HCT116 (cell line): ENCODE data around the gene NEK1. TPM values are rescaled to one million over a fixed set of nuclear protein-coding genes. Genes with fewer than 3 reads are reported as not detected.

Experiments
- ATAC-seq: fragments of 200-7000 bp; cut with Tn5 transposase; 2 replicates; pipeline ENCODE4 v1.9.1; 2020; ENCODE audit warnings: mild to moderate bottlenecking, moderate library complexity
- BruUV-seq: library from RNA; stranded (reverse); fragments of 400-500 nt; replicated peaks from 2 replicates; lab custom pipeline; 2021; lab: Mats Ljungman, UMichigan
- CTCF ChIA-PET: fragments of 300-600 bp; sonication (Branson Sonifier 250); formaldehyde crosslinking; loops from one replicate; lab custom pipeline; 2021; ENCODE audit warnings: antibody characterized with exemption; lab: Charles Lee
- POLR2A ChIA-PET: fragments of 300-600, 350-600 bp; sonication (Branson Sonifier 250); formaldehyde crosslinking; loops from one replicate; lab custom pipeline; 2021; ENCODE audit warnings: antibody characterized with exemption; lab: Charles Lee
- RAD21 ChIA-PET, 2 experiments: fragments of 300-600 bp; sonication (Branson Sonifier 250); formaldehyde crosslinking; loops; one replicate each; lab custom pipeline; 2023; ENCODE audit warnings: low total read pairs in 2 of 2; ENCODE audit not compliant: uncharacterized antibody in 2 of 2, unreplicated experiment in 2 of 2, low non-redundant PET in 1 of 2; lab: Charles Lee
- DNase-seq: peaks from one replicate; pipeline ENCODE4 v3.0.0-alpha.2; 2010; ENCODE audit warnings: low read depth, low spot score
- H2AFZ ChIP-seq: fragments of 200-600 bp; shearing (Covaris generic), sonication (generic); 2 replicates; pipeline ENCODE4 v1.6.1; 2017; ENCODE audit warnings: low read depth, mixed run types, mixed read lengths, antibody characterized with exemption, low read length; ENCODE audit not compliant: poor library complexity, severe bottlenecking
- H3K27ac ChIP-seq: 2 replicates; pipeline ENCODE4 v1.5.1; 2012; ENCODE audit warnings: low read depth, low read length
- H3K27me3 ChIP-seq: fragments of 200-600 bp; sonication (generic); 2 replicates; pipeline ENCODE4 v1.6.1; 2016; ENCODE audit warnings: mixed run types, low read length, mixed read lengths; ENCODE audit not compliant: insufficient read depth
- H3K36me3 ChIP-seq, 2 experiments: fragments of 200-500 bp in 1 of 2; fragments of 200-600 bp in 1 of 2; sonication (Bioruptor generic) in 1 of 2; sonication (generic) in 1 of 2; 2 replicates each; pipeline versions ENCODE4 v1.5.1 to v1.6.1; 2014 to 2016; ENCODE audit warnings: low read length in 2 of 2, inconsistent platforms in 1 of 2, mixed read lengths in 1 of 2, mixed run types in 1 of 2; ENCODE audit not compliant: insufficient read depth in 2 of 2, control insufficient read depth in 1 of 2
- H3K4me1 ChIP-seq, 2 experiments: fragments of 200-600 bp in 1 of 2; sonication (generic) in 1 of 2; 2 replicates each; pipeline versions ENCODE4 v1.5.1 to v1.6.1; 2012 to 2017; ENCODE audit warnings: low read length in 2 of 2, inconsistent platforms in 1 of 2, mild to moderate bottlenecking in 1 of 2, mixed read lengths in 1 of 2, mixed run types in 1 of 2, moderate library complexity in 1 of 2; ENCODE audit not compliant: insufficient read depth in 2 of 2, control insufficient read depth in 1 of 2
- H3K4me2 ChIP-seq: fragments of 200-600 bp; sonication (generic); 2 replicates; pipeline ENCODE4 v1.6.1; 2017; ENCODE audit warnings: mixed run types, low read length, mixed read lengths
- H3K4me3 ChIP-seq, 2 experiments: fragments of 200-600 bp in 1 of 2; sonication (generic) in 1 of 2; replicated peaks in 1 of 2; 2 replicates each; pipeline ENCODE4 v1.5.1; 2011 to 2016; ENCODE audit warnings: low read length in 2 of 2, control low read depth in 1 of 2, low read depth in 1 of 2, mild to moderate bottlenecking in 1 of 2, mixed read lengths in 1 of 2, mixed run types in 1 of 2
- H3K79me2 ChIP-seq: fragments of 200-600 bp; sonication (generic); 2 replicates; pipeline ENCODE4 v1.6.1; 2017; ENCODE audit warnings: mild to moderate bottlenecking, mixed run types, low read length, moderate library complexity, mixed read lengths; ENCODE audit not compliant: insufficient read depth
- H3K9ac ChIP-seq: fragments of 200-600 bp; sonication (generic); 2 replicates; pipeline ENCODE4 v1.6.1; 2016; ENCODE audit warnings: low read length, mixed read lengths
- H3K9me2 ChIP-seq: fragments of 200-600 bp; sonication (generic), shearing (Covaris generic); 2 replicates; pipeline ENCODE4 v1.6.1; 2017; ENCODE audit warnings: mixed run types, mild to moderate bottlenecking, moderate library complexity; ENCODE audit not compliant: insufficient read depth
- H3K9me3 ChIP-seq, 2 experiments: fragments of 200-500 bp in 1 of 2; fragments of 200-600 bp in 1 of 2; sonication (Bioruptor generic) in 1 of 2; sonication (generic) in 1 of 2; 2 replicates each; pipeline ENCODE4 v1.6.1; 2014 to 2017; ENCODE audit warnings: low read length in 2 of 2, mixed read lengths in 2 of 2, inconsistent platforms in 1 of 2, low read depth in 1 of 2, mild to moderate bottlenecking in 1 of 2, mixed run types in 1 of 2, moderate library complexity in 1 of 2; ENCODE audit not compliant: control insufficient read depth in 1 of 2, insufficient read depth in 1 of 2
- H4K20me1 ChIP-seq: fragments of 200-600 bp; sonication (generic), shearing (Covaris generic); 2 replicates; pipeline ENCODE4 v1.6.1; 2017; ENCODE audit warnings: mixed run types, mild to moderate bottlenecking, moderate library complexity; ENCODE audit not compliant: insufficient read depth
- ATF3 ChIP-seq: IDR thresholded peaks from 2 replicates; pipeline ENCODE4 v1.6.1; 2012
- CBX3 ChIP-seq: IDR thresholded peaks from 2 replicates; pipeline ENCODE4 v1.6.1; 2012; ENCODE audit warnings: low read depth
- CTCF ChIP-seq, 3 experiments: fragments of 200-600 bp in 1 of 3; sonication (generic) in 1 of 3; IDR thresholded peaks in 2 of 3; conservative IDR thresholded peaks in 1 of 3; 2 replicates each; pipeline ENCODE4 v1.5.1; 2012 to 2017; ENCODE audit warnings: low read depth in 2 of 3, low read length in 2 of 3, antibody characterized with exemption in 1 of 3, borderline replicate concordance in 1 of 3, control low read depth in 1 of 3, mild to moderate bottlenecking in 1 of 3, mixed read lengths in 1 of 3, mixed run types in 1 of 3, moderate library complexity in 1 of 3; ENCODE audit not compliant: insufficient read depth in 1 of 3
- EGR1 ChIP-seq: IDR thresholded peaks from 2 replicates; pipeline ENCODE4 v1.6.1; 2012; ENCODE audit warnings: low read depth
- ELF1 ChIP-seq: IDR thresholded peaks from 2 replicates; pipeline ENCODE4 v1.6.1; 2012; ENCODE audit warnings: low read depth, borderline replicate concordance
- EZH2 ChIP-seq: fragments of 200-600 bp; sonication (generic); IDR thresholded peaks from 2 replicates; pipeline ENCODE4 v1.6.1; 2017; ENCODE audit warnings: antibody characterized with exemption, mixed run types
- EZH2phosphoT487 ChIP-seq: fragments of 200-600 bp; IDR thresholded peaks from 2 replicates; pipeline ENCODE4 v1.6.1; 2018; ENCODE audit warnings: antibody characterized with exemption, borderline replicate concordance
- FOSL1 ChIP-seq: IDR thresholded peaks from 2 replicates; pipeline ENCODE4 v1.6.1; 2012; ENCODE audit warnings: low read depth
- JUND ChIP-seq: IDR thresholded peaks from 2 replicates; pipeline ENCODE4 v1.6.1; 2012
- POLR2AphosphoS5 ChIP-seq: IDR thresholded peaks from 2 replicates; pipeline ENCODE4 v1.6.1; 2011; ENCODE audit warnings: mild to moderate bottlenecking, low read depth, low read length, moderate library complexity
- REST ChIP-seq: IDR thresholded peaks from 2 replicates; pipeline ENCODE4 v1.6.1; 2012; ENCODE audit warnings: low read depth
- SIN3A ChIP-seq: IDR thresholded peaks from 2 replicates; pipeline ENCODE4 v1.6.1; 2012; ENCODE audit warnings: low read depth
- SP1 ChIP-seq: IDR thresholded peaks from 2 replicates; pipeline ENCODE4 v1.6.1; 2012; ENCODE audit warnings: low read depth
- SRF ChIP-seq: IDR thresholded peaks from 2 replicates; pipeline ENCODE4 v1.6.1; 2012; ENCODE audit warnings: low read depth
- TCF7L2 ChIP-seq: IDR thresholded peaks from 2 replicates; pipeline ENCODE4 v1.7.0; 2011; ENCODE audit warnings: borderline replicate concordance, inconsistent platforms; ENCODE audit not compliant: insufficient read depth, insufficient read length; ENCODE audit errors: extremely low read depth
- ZBTB33 ChIP-seq: IDR thresholded peaks from 2 replicates; pipeline ENCODE4 v1.6.1; 2011; ENCODE audit warnings: mild to moderate bottlenecking, low read length, moderate library complexity; ENCODE audit not compliant: insufficient replicate concordance; ENCODE audit errors: extremely low read depth
- intact Hi-C: fragments of 100-400 bp; cut with micrococcal nuclease; formaldehyde crosslinking; loops from 2 replicates; pipeline ENCODE4 v1.10.0; 2022
- total RNA-seq: library from RNA; stranded (reverse); gene quantifications from one replicate; pipeline ENCODE4 v1.2.1, GENCODE V29; 2021; ENCODE audit not compliant: unreplicated experiment

Gene NEK1
- total RNA-seq, 1 experiment from 2014 or later: 13.3 TPM

DNA sequence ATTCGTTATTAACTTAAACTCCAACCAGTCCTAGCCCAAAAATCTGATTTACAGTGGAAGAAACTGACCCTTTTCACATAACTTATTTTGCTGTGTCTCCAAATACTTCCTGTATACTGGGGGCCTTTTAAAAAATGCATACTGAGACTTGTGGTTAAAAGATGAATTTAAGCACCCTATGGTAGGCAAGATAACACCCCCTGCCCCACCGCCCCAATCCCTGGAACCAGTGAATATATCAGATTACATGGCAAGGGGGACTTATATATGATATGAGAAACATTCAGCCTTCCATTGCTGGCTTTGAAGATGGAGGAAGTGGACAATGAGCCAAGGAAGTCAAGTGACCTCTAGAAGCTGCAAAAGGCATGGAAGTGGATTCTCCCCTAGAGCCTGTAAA, 4.9 kb upstream of the NEK1 start:
- intact Hi-C loops: loop anchor here (10.0 kb wide), 1 partner anchor 107 kb away; no protein-coding TSS in a partner anchor
- RAD21 ChIA-PET: no interaction called here
- BruUV-seq: no TSS peak
- H4K20me1 ChIP-seq: no peaks in the 10 kb centered on the region
- H3K9ac ChIP-seq: no peak overlapping the region
- H3K79me2 ChIP-seq: peaks cover 19% of the 10 kb centered on the region
- POLR2A ChIA-PET: interaction anchor here (0.5 kb wide), 1 partner anchor 37 kb away, joined by 4 read pairs; no protein-coding TSS in a partner anchor
- H3K4me1 ChIP-seq: peaks cover 12 to 35% of the 10 kb centered on the region in 2 experiments; a peak in 3 of 4 replicates
- no peak for TF ChIP-seq JUND
- TF ChIP-seq ATF3: no peak
- no peak for TF ChIP-seq CTCF (IDR thresholded peaks at IDR 0.05 in 2 of 3, conservative IDR thresholded peaks at IDR 0.05 in 1 of 3; ENCODE audit: borderline replicate concordance in 1 of 3, insufficient read depth in 1 of 3, low read depth in 2 of 3, low read length in 2 of 3)
- no peak for TF ChIP-seq EZH2phosphoT487
- TF ChIP-seq CBX3: no peak
- no peak for TF ChIP-seq SP1
- TF ChIP-seq EZH2: no peak
- no peak for TF ChIP-seq REST
- no peak for TF ChIP-seq TCF7L2
- TF ChIP-seq FOSL1: no peak
- TF ChIP-seq SIN3A: no peak
- TF ChIP-seq EGR1: no peak
- no peak for TF ChIP-seq ZBTB33
- TF ChIP-seq SRF: no peak
- no peak for TF ChIP-seq ELF1
- no peak for TF ChIP-seq POLR2AphosphoS5
- TF ChIP-seq, all 23 proteins: peak for 0
- H3K9me2 ChIP-seq: no peaks in the 10 kb centered on the region
- no peaks in the 10 kb centered on the region for H3K27me3 ChIP-seq
- DNase-seq: no peak
- no peak for ATAC-seq
- H3K4me2 ChIP-seq: no peak overlapping the region
- no peak overlapping the region for H2AFZ ChIP-seq
- no peak overlapping the region for H3K4me3 ChIP-seq
- no peaks in the 10 kb centered on the region for H3K9me3 ChIP-seq
- CTCF ChIA-PET: no interaction called here
- no peaks in the 10 kb centered on the region; a peak in 1 of 4 replicates for H3K36me3 ChIP-seq
- no peak overlapping the region for H3K27ac ChIP-seq
